Left lung (tissue), 10 donors: Measurements from ENCODE around the gene INS. TPM values are rescaled to one million over a fixed set of nuclear protein-coding genes. Genes with fewer than 3 reads are reported as not detected.

Experiments
- ATAC-seq: fragments of 200-7000 bp; cut with Tn5 transposase; one replicate; pipeline ENCODE4 v1.9.1; 2020; ENCODE audit warnings: moderate library complexity
- DNase-seq, 4 donors: peaks; one replicate each; pipeline ENCODE4 v3.0.0-alpha.2; 2013 to 2020
- H3K27ac ChIP-seq, 2 donors: fragments of 200-600 bp; sonication (generic) in 1 of 2; one replicate each; pipeline versions ENCODE4 v1.5.0 to v1.8.0; 2020 to 2021
- H3K27me3 ChIP-seq, 2 donors: fragments of 200-600 bp; sonication (generic) in 1 of 2; one replicate each; pipeline versions ENCODE4 v1.5.0 to v1.8.0; 2020 to 2021
- H3K36me3 ChIP-seq, 2 donors: fragments of 200-600 bp; sonication (generic) in 1 of 2; one replicate each; pipeline versions ENCODE4 v1.5.0 to v1.8.0; 2020 to 2021
- H3K4me1 ChIP-seq, 2 donors: fragments of 200-600 bp; one replicate each; pipeline ENCODE4 v1.8.0; 2021
- H3K4me3 ChIP-seq, 2 donors: fragments of 200-600 bp; sonication (generic) in 1 of 2; one replicate each; pipeline versions ENCODE4 v1.5.0 to v1.8.0; 2020 to 2021; ENCODE audit warnings: mild to moderate bottlenecking in 1 of 2
- H3K9me3 ChIP-seq, 2 donors: fragments of 200-600 bp; sonication (generic) in 1 of 2; one replicate each; pipeline versions ENCODE4 v1.5.0 to v1.8.0; 2020 to 2021
- CTCF ChIP-seq, 2 donors: fragments of 200-600 bp; sonication (generic) in 1 of 2; IDR thresholded peaks; one replicate each; pipeline versions ENCODE4 v1.5.0 to v1.8.0; 2021; ENCODE audit warnings: antibody characterized with exemption in 2 of 2
- intact Hi-C, 2 donors: fragments of 100-400 bp; cut with DNase I; formaldehyde crosslinking; loops; one replicate each; pipeline versions ENCODE4 v1.11.2 to v1.14.2; 2022
- polyA plus RNA-seq, 6 donors: library from polyadenylated mRNA; unstranded; fragments of 120-200 nt; gene quantifications; one replicate each; pipeline ENCODE4 v1.2.1, GENCODE V29; 2013; ENCODE audit not compliant: insufficient read length in 6 of 6
- total RNA-seq, 2 donors: library from RNA; stranded (reverse); fragmentation: NEBNext Ultra II Directional; extraction: Animal tissue kit (Norgen Biotek cat#: 25700); gene quantifications; one replicate each; pipeline ENCODE4 v1.2.1, GENCODE V29; 2021
- donor health status: DM: no; HTN: yes; CAD: no.
- donor health status: DM: no; HTN: no; CAD: no.

INS gene
- total and polyA plus RNA-seq, 8 donors, result not detected

- no peak for ATAC-seq
- Histone ChIP-seq H3K36me3 (no peaks in the 10 kb centered on the region), H3K4me1 (no peaks in the 10 kb centered on the region), H3K27ac (no peak overlapping the region), H3K4me3 (no peak overlapping the region), H3K27me3 (peaks cover 0 to 12% of the 10 kb centered on the region in 2 donors), H3K9me3 (no peaks in the 10 kb centered on the region)
- intact Hi-C loops, result loop anchor here (2.0 to 10.0 kb wide), 3 partner anchors 98 to 225 kb away; no protein-coding TSS in a partner anchor
- no peak for TF ChIP-seq CTCF (IDR thresholded peaks at IDR 0.05)
- DNase-seq, result peak in 1 of 4 donors; percentile 67
Observed at GRCh38 chr11:2199466-2200341, 38.7 kb upstream of the INS start.

GRCh38 chr11:2198621-2199365, 37.8 kb upstream of the INS start:
- intact Hi-C loops, result loop anchor here (2.0 to 10.0 kb wide), 3 partner anchors 99 to 226 kb away; no protein-coding TSS in a partner anchor
- peak in 1 of 4 donors; percentile 71 for DNase-seq

GRCh38 chr11:2197771-2198520, 36.9 kb upstream of the INS start:
- DNase-seq, result peak in 1 of 4 donors; percentile 64
- Histone ChIP-seq H3K27me3 (peaks cover 0 to 14% of the 10 kb centered on the region in 2 donors), H3K27ac (no peak overlapping the region), H3K9me3 (no peaks in the 10 kb centered on the region), H3K4me3 (no peak overlapping the region), H3K36me3 (no peaks in the 10 kb centered on the region), H3K4me1 (no peaks in the 10 kb centered on the region)
- ATAC-seq, result no peak
- intact Hi-C loops, result loop anchor here (2.0 to 10.0 kb wide), 3 partner anchors 99 to 227 kb away; no protein-coding TSS in a partner anchor
- no peak for TF ChIP-seq CTCF (IDR thresholded peaks at IDR 0.05)

More at GRCh38 chr11:2198621-2199365, 37.8 kb upstream of the INS start:
- Histone ChIP-seq H3K4me1 (no peaks in the 10 kb centered on the region), H3K9me3 (no peaks in the 10 kb centered on the region), H3K27ac (no peak overlapping the region), H3K4me3 (no peak overlapping the region), H3K36me3 (no peaks in the 10 kb centered on the region), H3K27me3 (peaks cover 0 to 14% of the 10 kb centered on the region in 2 donors)
- no peak for ATAC-seq
- TF ChIP-seq CTCF (IDR thresholded peaks at IDR 0.05), result no peak

GRCh38 chr11:2196970-2197770, 36.2 kb upstream of the INS start:
- ATAC-seq, result peak; percentile 91
- peak; percentile 70 to 88 for TF ChIP-seq CTCF (IDR thresholded peaks at IDR 0.05)
- H3K27me3 ChIP-seq, result peaks cover 0 to 14% of the 10 kb centered on the region in 2 donors
- peak; percentile 55 to 92 (median 78) for DNase-seq
- H3K4me3 ChIP-seq, result no peak overlapping the region
- no peaks in the 10 kb centered on the region for H3K4me1 ChIP-seq
- no peaks in the 10 kb centered on the region for H3K36me3 ChIP-seq
- intact Hi-C loops, result loop anchor here (5.0 to 10.0 kb wide), 2 partner anchors 100 to 228 kb away; no protein-coding TSS in a partner anchor
- no peak overlapping the region for H3K27ac ChIP-seq
- H3K9me3 ChIP-seq, result no peaks in the 10 kb centered on the region
